HCT116 (cell line): Measurements from ENCODE around the gene TXNDC16. TPM values are rescaled to one million over a fixed set of nuclear protein-coding genes. Genes with fewer than 3 reads are reported as not detected.

Experiments
- ATAC-seq: fragments of 200-7000 bp; cut with Tn5 transposase; 2 replicates; pipeline ENCODE4 v1.9.1; 2020; ENCODE audit warnings: mild to moderate bottlenecking, moderate library complexity
- BruUV-seq: library from RNA; stranded (reverse); fragments of 400-500 nt; replicated peaks from 2 replicates; lab custom pipeline; 2021; lab: Mats Ljungman, UMichigan
- CTCF ChIA-PET: fragments of 300-600 bp; sonication (Branson Sonifier 250); formaldehyde crosslinking; loops from one replicate; lab custom pipeline; 2021; ENCODE audit warnings: antibody characterized with exemption; lab: Charles Lee
- POLR2A ChIA-PET: fragments of 300-600, 350-600 bp; sonication (Branson Sonifier 250); formaldehyde crosslinking; loops from one replicate; lab custom pipeline; 2021; ENCODE audit warnings: antibody characterized with exemption; lab: Charles Lee
- RAD21 ChIA-PET, 2 experiments: fragments of 300-600 bp; sonication (Branson Sonifier 250); formaldehyde crosslinking; loops; one replicate each; lab custom pipeline; 2023; ENCODE audit warnings: low total read pairs in 2 of 2; ENCODE audit not compliant: uncharacterized antibody in 2 of 2, unreplicated experiment in 2 of 2, low non-redundant PET in 1 of 2; lab: Charles Lee
- DNase-seq: peaks from one replicate; pipeline ENCODE4 v3.0.0-alpha.2; 2010; ENCODE audit warnings: low read depth, low spot score
- H2AFZ ChIP-seq: fragments of 200-600 bp; shearing (Covaris generic), sonication (generic); 2 replicates; pipeline ENCODE4 v1.6.1; 2017; ENCODE audit warnings: low read depth, mixed run types, mixed read lengths, antibody characterized with exemption, low read length; ENCODE audit not compliant: poor library complexity, severe bottlenecking
- H3K27ac ChIP-seq: 2 replicates; pipeline ENCODE4 v1.5.1; 2012; ENCODE audit warnings: low read depth, low read length
- H3K27me3 ChIP-seq: fragments of 200-600 bp; sonication (generic); 2 replicates; pipeline ENCODE4 v1.6.1; 2016; ENCODE audit warnings: mixed run types, low read length, mixed read lengths; ENCODE audit not compliant: insufficient read depth
- H3K36me3 ChIP-seq, 2 experiments: fragments of 200-500 bp in 1 of 2; fragments of 200-600 bp in 1 of 2; sonication (Bioruptor generic) in 1 of 2; sonication (generic) in 1 of 2; 2 replicates each; pipeline versions ENCODE4 v1.5.1 to v1.6.1; 2014 to 2016; ENCODE audit warnings: low read length in 2 of 2, inconsistent platforms in 1 of 2, mixed read lengths in 1 of 2, mixed run types in 1 of 2; ENCODE audit not compliant: insufficient read depth in 2 of 2, control insufficient read depth in 1 of 2
- H3K4me1 ChIP-seq, 2 experiments: fragments of 200-600 bp in 1 of 2; sonication (generic) in 1 of 2; 2 replicates each; pipeline versions ENCODE4 v1.5.1 to v1.6.1; 2012 to 2017; ENCODE audit warnings: low read length in 2 of 2, inconsistent platforms in 1 of 2, mild to moderate bottlenecking in 1 of 2, mixed read lengths in 1 of 2, mixed run types in 1 of 2, moderate library complexity in 1 of 2; ENCODE audit not compliant: insufficient read depth in 2 of 2, control insufficient read depth in 1 of 2
- H3K4me2 ChIP-seq: fragments of 200-600 bp; sonication (generic); 2 replicates; pipeline ENCODE4 v1.6.1; 2017; ENCODE audit warnings: mixed run types, low read length, mixed read lengths
- H3K4me3 ChIP-seq, 2 experiments: fragments of 200-600 bp in 1 of 2; sonication (generic) in 1 of 2; replicated peaks in 1 of 2; 2 replicates each; pipeline ENCODE4 v1.5.1; 2011 to 2016; ENCODE audit warnings: low read length in 2 of 2, control low read depth in 1 of 2, low read depth in 1 of 2, mild to moderate bottlenecking in 1 of 2, mixed read lengths in 1 of 2, mixed run types in 1 of 2
- H3K79me2 ChIP-seq: fragments of 200-600 bp; sonication (generic); 2 replicates; pipeline ENCODE4 v1.6.1; 2017; ENCODE audit warnings: mild to moderate bottlenecking, mixed run types, low read length, moderate library complexity, mixed read lengths; ENCODE audit not compliant: insufficient read depth
- H3K9ac ChIP-seq: fragments of 200-600 bp; sonication (generic); 2 replicates; pipeline ENCODE4 v1.6.1; 2016; ENCODE audit warnings: low read length, mixed read lengths
- H3K9me2 ChIP-seq: fragments of 200-600 bp; sonication (generic), shearing (Covaris generic); 2 replicates; pipeline ENCODE4 v1.6.1; 2017; ENCODE audit warnings: mixed run types, mild to moderate bottlenecking, moderate library complexity; ENCODE audit not compliant: insufficient read depth
- H3K9me3 ChIP-seq, 2 experiments: fragments of 200-500 bp in 1 of 2; fragments of 200-600 bp in 1 of 2; sonication (Bioruptor generic) in 1 of 2; sonication (generic) in 1 of 2; 2 replicates each; pipeline ENCODE4 v1.6.1; 2014 to 2017; ENCODE audit warnings: low read length in 2 of 2, mixed read lengths in 2 of 2, inconsistent platforms in 1 of 2, low read depth in 1 of 2, mild to moderate bottlenecking in 1 of 2, mixed run types in 1 of 2, moderate library complexity in 1 of 2; ENCODE audit not compliant: control insufficient read depth in 1 of 2, insufficient read depth in 1 of 2
- H4K20me1 ChIP-seq: fragments of 200-600 bp; sonication (generic), shearing (Covaris generic); 2 replicates; pipeline ENCODE4 v1.6.1; 2017; ENCODE audit warnings: mixed run types, mild to moderate bottlenecking, moderate library complexity; ENCODE audit not compliant: insufficient read depth
- CBX3 ChIP-seq: IDR thresholded peaks from 2 replicates; pipeline ENCODE4 v1.6.1; 2012; ENCODE audit warnings: low read depth
- CEBPB ChIP-seq: IDR thresholded peaks from 2 replicates; pipeline ENCODE4 v1.6.1; 2012; ENCODE audit warnings: low read depth
- ELF1 ChIP-seq: IDR thresholded peaks from 2 replicates; pipeline ENCODE4 v1.6.1; 2012; ENCODE audit warnings: low read depth, borderline replicate concordance
- EZH2 ChIP-seq: fragments of 200-600 bp; sonication (generic); IDR thresholded peaks from 2 replicates; pipeline ENCODE4 v1.6.1; 2017; ENCODE audit warnings: antibody characterized with exemption, mixed run types
- JUND ChIP-seq: IDR thresholded peaks from 2 replicates; pipeline ENCODE4 v1.6.1; 2012
- POLR2A ChIP-seq: IDR thresholded peaks from 2 replicates; pipeline ENCODE4 v1.7.0; 2011; ENCODE audit warnings: borderline replicate concordance; ENCODE audit not compliant: insufficient read depth, insufficient read length; ENCODE audit errors: extremely low read depth
- RAD21 ChIP-seq: IDR thresholded peaks from 2 replicates; pipeline ENCODE4 v1.6.1; 2012; ENCODE audit warnings: low read depth, mild to moderate bottlenecking
- SP1 ChIP-seq: IDR thresholded peaks from 2 replicates; pipeline ENCODE4 v1.6.1; 2012; ENCODE audit warnings: low read depth
- SRF ChIP-seq: IDR thresholded peaks from 2 replicates; pipeline ENCODE4 v1.6.1; 2012; ENCODE audit warnings: low read depth
- ZNF274 ChIP-seq: fragments of 200-500 bp; sonication (Bioruptor generic); IDR thresholded peaks from 2 replicates; pipeline ENCODE4 v1.6.1; 2014; ENCODE audit warnings: mild to moderate bottlenecking, low read depth, low read length, inconsistent platforms
- intact Hi-C: fragments of 100-400 bp; cut with micrococcal nuclease; formaldehyde crosslinking; loops from 2 replicates; pipeline ENCODE4 v1.10.0; 2022
- total RNA-seq: library from RNA; stranded (reverse); gene quantifications from one replicate; pipeline ENCODE4 v1.2.1, GENCODE V29; 2021; ENCODE audit not compliant: unreplicated experiment
- TF ChIP-seq, protein P1 (sequence below), 3 experiments: fragments of 200-600 bp in 1 of 3; sonication (generic) in 1 of 3; IDR thresholded peaks in 2 of 3; conservative IDR thresholded peaks in 1 of 3; 2 replicates each; pipeline ENCODE4 v1.5.1; 2012 to 2017; ENCODE audit warnings: low read depth in 2 of 3, low read length in 2 of 3, antibody characterized with exemption in 1 of 3, borderline replicate concordance in 1 of 3, control low read depth in 1 of 3, mild to moderate bottlenecking in 1 of 3, mixed read lengths in 1 of 3, mixed run types in 1 of 3, moderate library complexity in 1 of 3; ENCODE audit not compliant: insufficient read depth in 1 of 3
- TF ChIP-seq, protein P2 (sequence below): IDR thresholded peaks from 2 replicates; pipeline ENCODE4 v1.6.1; 2012

TXNDC16 gene
- total RNA-seq, 1 experiment from 2014 or later = 2.7 TPM

DNA sequence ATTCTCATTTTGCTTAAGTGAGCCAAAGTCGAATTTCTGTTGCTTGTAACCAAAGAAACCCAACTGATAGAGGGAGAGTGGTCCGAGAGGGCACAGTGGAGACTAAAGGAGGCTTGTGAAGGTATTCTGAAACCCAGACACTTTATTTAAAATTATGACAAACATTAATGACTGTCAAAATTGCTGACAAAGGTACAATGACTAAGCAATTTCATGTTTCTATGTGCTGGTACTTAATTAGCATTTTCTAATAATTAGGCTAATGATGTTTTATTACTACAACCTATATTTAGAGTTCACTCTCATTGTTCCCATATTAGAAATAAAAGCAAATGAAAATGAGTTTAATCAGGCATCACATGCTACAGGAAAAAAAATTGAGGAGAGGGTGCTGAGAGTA is 121.8 kb downstream of the TXNDC16 start:
- POLR2A ChIA-PET = no interaction called here
- intact Hi-C loops = no loop called here
- Histone ChIP-seq H3K79me2 (no peaks in the 10 kb centered on the region), H3K27me3 (no peaks in the 10 kb centered on the region), H3K4me3 (no peak overlapping the region), H2AFZ (no peak overlapping the region), H3K9ac (no peak overlapping the region), H3K4me1 (no peaks in the 10 kb centered on the region), H3K4me2 (no peak overlapping the region), H3K36me3 (no peaks in the 10 kb centered on the region), H3K27ac (no peak overlapping the region), H3K9me3 (no peaks in the 10 kb centered on the region), H3K9me2 (no peaks in the 10 kb centered on the region), H4K20me1 (no peaks in the 10 kb centered on the region)
- CTCF ChIA-PET = no interaction called here
- DNase-seq (no peak), ATAC-seq (no peak)
- no TSS peak for BruUV-seq
- TF ChIP-seq SRF (no peak), CEBPB (no peak), ZNF274 (no peak), CBX3 (no peak), ELF1 (no peak), SP1 (no peak), POLR2A (no peak), EZH2 (no peak), JUND (no peak), RAD21 (no peak)
- TF ChIP-seq, protein P1, sequence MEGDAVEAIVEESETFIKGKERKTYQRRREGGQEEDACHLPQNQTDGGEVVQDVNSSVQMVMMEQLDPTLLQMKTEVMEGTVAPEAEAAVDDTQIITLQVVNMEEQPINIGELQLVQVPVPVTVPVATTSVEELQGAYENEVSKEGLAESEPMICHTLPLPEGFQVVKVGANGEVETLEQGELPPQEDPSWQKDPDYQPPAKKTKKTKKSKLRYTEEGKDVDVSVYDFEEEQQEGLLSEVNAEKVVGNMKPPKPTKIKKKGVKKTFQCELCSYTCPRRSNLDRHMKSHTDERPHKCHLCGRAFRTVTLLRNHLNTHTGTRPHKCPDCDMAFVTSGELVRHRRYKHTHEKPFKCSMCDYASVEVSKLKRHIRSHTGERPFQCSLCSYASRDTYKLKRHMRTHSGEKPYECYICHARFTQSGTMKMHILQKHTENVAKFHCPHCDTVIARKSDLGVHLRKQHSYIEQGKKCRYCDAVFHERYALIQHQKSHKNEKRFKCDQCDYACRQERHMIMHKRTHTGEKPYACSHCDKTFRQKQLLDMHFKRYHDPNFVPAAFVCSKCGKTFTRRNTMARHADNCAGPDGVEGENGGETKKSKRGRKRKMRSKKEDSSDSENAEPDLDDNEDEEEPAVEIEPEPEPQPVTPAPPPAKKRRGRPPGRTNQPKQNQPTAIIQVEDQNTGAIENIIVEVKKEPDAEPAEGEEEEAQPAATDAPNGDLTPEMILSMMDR (IDR thresholded peaks at IDR 0.05 in 2 of 3, conservative IDR thresholded peaks at IDR 0.05 in 1 of 3; ENCODE audit: borderline replicate concordance in 1 of 3, insufficient read depth in 1 of 3, low read depth in 2 of 3, low read length in 2 of 3) = no peak
- TF ChIP-seq, protein P2, sequence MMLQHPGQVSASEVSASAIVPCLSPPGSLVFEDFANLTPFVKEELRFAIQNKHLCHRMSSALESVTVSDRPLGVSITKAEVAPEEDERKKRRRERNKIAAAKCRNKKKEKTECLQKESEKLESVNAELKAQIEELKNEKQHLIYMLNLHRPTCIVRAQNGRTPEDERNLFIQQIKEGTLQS = no peak
- RAD21 ChIA-PET = no interaction called here
